Gastroesophageal sphincter (tissue), 3 donors: ENCODE results near the gene INSL3.

Experiments
- CTCF ChIP-seq, 4 experiments: fragments of 200-600 bp in 2 of 4; fragments of 450-650 bp in 2 of 4; sonication (generic) in 1 of 4; IDR thresholded peaks; one replicate each; pipeline ENCODE4 v1.5.1; 2017 to 2019; ENCODE audit warnings: antibody characterized with exemption in 4 of 4, mild to moderate bottlenecking in 2 of 4, moderate library complexity in 2 of 4
- EP300 ChIP-seq: sonication (generic); formaldehyde crosslinking; IDR thresholded peaks from one replicate; pipeline ENCODE4 v1.6.1; 2017; ENCODE audit warnings: antibody characterized with exemption, mild to moderate bottlenecking
- POLR2A ChIP-seq, 2 donors: fragments of 450-650 bp; IDR thresholded peaks; one replicate each; pipeline ENCODE4 v1.6.1; 2017; ENCODE audit warnings: antibody characterized with exemption in 2 of 2, mild to moderate bottlenecking in 2 of 2, moderate library complexity in 1 of 2
- POLR2AphosphoS5 ChIP-seq: sonication (generic); formaldehyde crosslinking; IDR thresholded peaks from one replicate; pipeline ENCODE4 v1.6.1; 2017; ENCODE audit warnings: antibody characterized with exemption

GRCh38 chr19:17803264-17803896 lies 17.9 kb downstream of the INSL3 start:
- TF ChIP-seq POLR2AphosphoS5 (no peak), CTCF (IDR thresholded peaks at IDR 0.05) (no peak), POLR2A (IDR thresholded peaks at IDR 0.05) (no peak), EP300 (no peak)
